Measurements from ENCODE around the gene C10orf90. TPM values are rescaled to one million over a fixed set of nuclear protein-coding genes. Genes with fewer than 3 reads are reported as not detected.

C10orf90 gene
- total and polyA plus RNA-seq, 7 donors = 0.01 to 0.39 (median 0.07) TPM; not detected in 4

GRCh38 chr10:126544565-126544964, 125.9 kb downstream of the C10orf90 start:
- no peaks in the 10 kb centered on the region for H3K9me3 ChIP-seq
- no peak for DNase-seq
- no peaks in the 10 kb centered on the region for H3K36me3 ChIP-seq (ENCODE audit: insufficient read depth in 1 of 2, low read depth in 1 of 2)
- TF ChIP-seq, protein P1, sequence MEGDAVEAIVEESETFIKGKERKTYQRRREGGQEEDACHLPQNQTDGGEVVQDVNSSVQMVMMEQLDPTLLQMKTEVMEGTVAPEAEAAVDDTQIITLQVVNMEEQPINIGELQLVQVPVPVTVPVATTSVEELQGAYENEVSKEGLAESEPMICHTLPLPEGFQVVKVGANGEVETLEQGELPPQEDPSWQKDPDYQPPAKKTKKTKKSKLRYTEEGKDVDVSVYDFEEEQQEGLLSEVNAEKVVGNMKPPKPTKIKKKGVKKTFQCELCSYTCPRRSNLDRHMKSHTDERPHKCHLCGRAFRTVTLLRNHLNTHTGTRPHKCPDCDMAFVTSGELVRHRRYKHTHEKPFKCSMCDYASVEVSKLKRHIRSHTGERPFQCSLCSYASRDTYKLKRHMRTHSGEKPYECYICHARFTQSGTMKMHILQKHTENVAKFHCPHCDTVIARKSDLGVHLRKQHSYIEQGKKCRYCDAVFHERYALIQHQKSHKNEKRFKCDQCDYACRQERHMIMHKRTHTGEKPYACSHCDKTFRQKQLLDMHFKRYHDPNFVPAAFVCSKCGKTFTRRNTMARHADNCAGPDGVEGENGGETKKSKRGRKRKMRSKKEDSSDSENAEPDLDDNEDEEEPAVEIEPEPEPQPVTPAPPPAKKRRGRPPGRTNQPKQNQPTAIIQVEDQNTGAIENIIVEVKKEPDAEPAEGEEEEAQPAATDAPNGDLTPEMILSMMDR (IDR thresholded peaks at IDR 0.05) = no peak
- 62 to 73% (median 65%) methylated on average over 3 of the region's 3 CpGs for WGBS, 3 donors
- H3K27ac ChIP-seq = no peak overlapping the region
- no peaks in the 10 kb centered on the region for H3K4me1 ChIP-seq
- H3K27me3 ChIP-seq (ENCODE audit: insufficient read depth in 3 of 3, low read length in 2 of 3) = no peaks in the 10 kb centered on the region
- no peak overlapping the region for H3K4me3 ChIP-seq
- intact Hi-C loops (cut with DNase I) = no loop called here
- no peak for ATAC-seq

DNA sequence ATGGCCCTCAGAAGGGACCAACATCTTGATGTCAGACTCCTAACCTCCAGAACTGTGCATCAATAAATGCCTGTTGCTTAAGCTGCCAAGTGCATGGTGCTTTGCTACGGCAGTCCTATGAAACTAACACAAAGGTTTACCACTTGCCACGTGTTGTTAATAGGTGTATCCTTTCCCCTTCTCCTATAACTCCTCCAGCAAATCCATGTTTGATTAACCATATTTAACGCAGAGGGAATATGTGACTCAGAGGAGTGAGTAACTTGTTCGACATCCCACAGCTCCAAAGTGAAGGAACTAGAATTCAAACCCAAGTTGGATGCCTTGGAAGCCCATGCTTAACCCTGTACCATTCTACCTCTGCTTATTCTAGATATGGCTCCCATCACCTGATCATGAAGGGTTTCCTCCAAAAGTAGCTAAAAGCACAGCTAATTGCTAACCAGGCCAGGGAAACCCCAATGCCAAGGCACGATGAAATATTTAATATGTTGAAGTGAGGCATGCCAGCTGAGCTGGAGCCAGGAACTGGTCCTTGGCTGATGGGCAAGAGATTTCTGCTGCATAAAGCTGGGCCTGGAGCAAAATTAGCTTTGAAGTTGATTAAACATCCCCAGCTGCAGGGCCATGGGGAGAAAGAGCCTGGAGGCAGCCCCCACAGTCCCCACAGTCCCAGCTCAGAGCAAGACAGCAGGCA, 131.9 kb downstream of the C10orf90 start:
- WGBS, 3 donors = 56 to 61% (median 59%) methylated on average over 5 of the region's 5 CpGs
- H3K36me3 ChIP-seq (ENCODE audit: insufficient read depth in 1 of 2, low read depth in 1 of 2) = no peaks in the 10 kb centered on the region
- H3K4me1 ChIP-seq = no peaks in the 10 kb centered on the region

DNA sequence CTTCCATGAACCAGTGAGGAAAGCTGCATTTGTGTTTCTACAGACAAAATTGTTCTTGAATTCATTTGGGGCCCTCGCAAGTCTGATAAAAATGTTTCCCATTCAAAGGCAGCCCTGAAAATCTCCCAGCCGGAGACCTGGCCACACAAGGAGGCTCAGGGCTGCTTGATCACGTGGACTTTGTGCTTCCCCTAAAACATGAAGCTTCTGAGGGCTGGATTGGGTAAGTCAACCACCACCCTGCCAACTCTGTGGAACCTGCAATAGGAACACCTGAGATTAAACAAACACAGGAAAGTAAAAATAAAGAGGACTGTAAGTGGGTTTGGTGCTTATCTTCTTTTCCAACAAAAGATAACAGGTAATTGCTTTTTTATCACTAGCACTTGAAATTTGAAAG, 133.8 kb downstream of the C10orf90 start:
- DNase-seq (no peak), ATAC-seq (no peak)
- 83 to 92% (median 89%) methylated on average over 3 of the region's 3 CpGs for WGBS, 3 donors
- no peaks in the 10 kb centered on the region for H3K9me3 ChIP-seq
- H3K27ac ChIP-seq = no peak overlapping the region
- no peaks in the 10 kb centered on the region for H3K4me1 ChIP-seq
- TF ChIP-seq, protein P1 (IDR thresholded peaks at IDR 0.05) = no peak
- no peak overlapping the region for H3K4me3 ChIP-seq
- H3K27me3 ChIP-seq (ENCODE audit: insufficient read depth in 3 of 3, low read length in 2 of 3) = no peaks in the 10 kb centered on the region
- intact Hi-C loops (cut with DNase I) = no loop called here
- no peaks in the 10 kb centered on the region for H3K36me3 ChIP-seq (ENCODE audit: insufficient read depth in 1 of 2, low read depth in 1 of 2)

More for the DNA sequence above, 131.9 kb downstream of the C10orf90 start:
- TF ChIP-seq, protein P1 (IDR thresholded peaks at IDR 0.05) = no peak
- H3K4me3 ChIP-seq = no peak overlapping the region
- no peaks in the 10 kb centered on the region for H3K9me3 ChIP-seq
- intact Hi-C loops (cut with DNase I) = no loop called here
- H3K27ac ChIP-seq = no peak overlapping the region
- no peak for DNase-seq
- no peaks in the 10 kb centered on the region for H3K27me3 ChIP-seq (ENCODE audit: insufficient read depth in 3 of 3, low read length in 2 of 3)
- ATAC-seq = no peak

- H3K4me1 ChIP-seq = no peaks in the 10 kb centered on the region
- TF ChIP-seq, protein P1 (IDR thresholded peaks at IDR 0.05) = no peak
- intact Hi-C loops (cut with DNase I) = no loop called here
- H3K4me3 ChIP-seq = no peak overlapping the region
- ATAC-seq (no peak), DNase-seq (no peak)
- H3K36me3 ChIP-seq (ENCODE audit: insufficient read depth in 1 of 2, low read depth in 1 of 2) = no peaks in the 10 kb centered on the region
- WGBS, 3 donors = 62 to 66% (median 64%) methylated on average over 10 of the region's 10 CpGs
- H3K9me3 ChIP-seq = no peaks in the 10 kb centered on the region
- no peak overlapping the region for H3K27ac ChIP-seq
- no peaks in the 10 kb centered on the region for H3K27me3 ChIP-seq (ENCODE audit: insufficient read depth in 3 of 3, low read length in 2 of 3)
Measured at GRCh38 chr10:126536148-126536547, 134.3 kb downstream of the C10orf90 start.

DNA sequence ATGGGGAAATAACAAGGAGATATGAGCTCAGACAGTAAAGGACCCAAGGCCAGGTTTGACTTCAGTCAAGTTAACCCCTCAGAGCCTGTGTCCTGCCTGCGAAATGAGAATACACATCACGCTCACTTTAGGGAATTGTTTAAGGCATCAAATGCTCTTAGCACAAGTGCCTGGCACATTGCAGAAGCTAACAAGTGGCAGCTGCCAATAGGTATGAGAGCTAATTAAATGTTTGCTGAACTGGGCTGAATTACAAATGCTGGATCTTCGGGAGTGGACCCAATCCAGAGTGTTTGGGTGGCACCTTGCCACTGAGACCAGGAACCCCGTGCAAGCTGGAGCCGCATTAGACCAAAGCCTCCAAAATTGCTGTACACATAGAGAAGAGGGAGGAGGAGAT, 136.8 kb downstream of the C10orf90 start:
- Histone ChIP-seq H3K27ac (no peak overlapping the region), H3K4me1 (no peaks in the 10 kb centered on the region), H3K9me3 (no peaks in the 10 kb centered on the region), H3K4me3 (no peak overlapping the region), H3K36me3 (ENCODE audit: insufficient read depth in 1 of 2, low read depth in 1 of 2) (no peaks in the 10 kb centered on the region), H3K27me3 (ENCODE audit: insufficient read depth in 3 of 3, low read length in 2 of 3) (no peaks in the 10 kb centered on the region)
- TF ChIP-seq, protein P1 (IDR thresholded peaks at IDR 0.05) = no peak
- no peak for ATAC-seq
- 59 to 79% (median 64%) methylated on average over 5 of the region's 5 CpGs for WGBS, 3 donors
- no peak for DNase-seq
- intact Hi-C loops (cut with DNase I) = no loop called here

Data from psoas muscle (tissue), 8 donors.